ENCODE data around the gene NPC1L1. TPM values are rescaled to one million over a fixed set of nuclear protein-coding genes. Genes with fewer than 3 reads are reported as not detected.

The NPC1L1 gene
- total and polyA plus RNA-seq, 2 of the 13 experiments (the other 11 are each of a cell fraction or from before 2014, with no cell fraction given), result 4.8 to 14.5 TPM

DNA sequence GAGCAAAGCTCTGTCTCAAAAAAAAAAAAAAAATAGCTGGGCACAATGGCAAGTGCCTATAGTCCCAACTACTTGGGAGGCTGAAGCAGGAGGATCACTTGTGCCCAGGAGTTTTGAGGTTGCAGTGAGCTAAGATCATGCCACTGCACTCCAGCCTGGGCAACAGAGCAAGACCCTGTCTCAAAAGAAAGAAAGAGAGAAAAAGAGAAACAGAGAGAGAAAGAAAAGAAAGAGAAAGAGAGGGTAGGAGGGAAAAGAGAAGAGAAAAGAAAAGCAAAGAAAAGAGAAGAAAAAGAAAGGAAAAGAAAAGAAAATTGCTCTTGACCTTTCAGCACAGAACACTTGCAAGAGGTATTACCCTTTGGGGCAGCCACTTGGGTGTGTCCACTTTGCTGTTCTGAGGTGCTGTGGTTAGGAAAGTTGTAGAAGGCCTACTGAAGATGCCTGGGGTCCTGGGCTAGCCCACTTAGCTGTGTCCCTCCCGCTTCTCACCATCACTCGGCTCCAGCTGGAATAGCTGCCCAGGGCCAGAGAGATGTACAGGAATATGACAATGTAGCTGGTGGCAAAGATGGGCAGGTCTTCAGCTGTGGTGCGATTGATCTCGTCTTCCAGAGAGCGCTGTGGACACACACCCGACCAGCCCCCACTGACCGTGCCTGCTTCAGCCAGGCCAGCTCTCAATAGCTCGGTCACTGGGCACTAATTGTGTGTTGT is 5.6 kb downstream of the NPC1L1 start (continued):
- TF ChIP-seq ZFYVE20 (CRISPR knock-in tag; IDR thresholded peaks at IDR 0.05; ENCODE audit: borderline replicate concordance, low read depth) (no peak), FOXA3 (CRISPR knock-in tag; IDR thresholded peaks at IDR 0.05) (no peak), RBFOX2 (IDR thresholded peaks at IDR 0.05; ENCODE audit: low read depth, low read length) (0 out of 2 replicates have a peak, but pooled peaks have one; percentile 20), ATF7-NPFF (CRISPR knock-in tag; IDR thresholded peaks at IDR 0.05; ENCODE audit: low read depth) (no peak)
- TF ChIP-seq, protein P1, sequence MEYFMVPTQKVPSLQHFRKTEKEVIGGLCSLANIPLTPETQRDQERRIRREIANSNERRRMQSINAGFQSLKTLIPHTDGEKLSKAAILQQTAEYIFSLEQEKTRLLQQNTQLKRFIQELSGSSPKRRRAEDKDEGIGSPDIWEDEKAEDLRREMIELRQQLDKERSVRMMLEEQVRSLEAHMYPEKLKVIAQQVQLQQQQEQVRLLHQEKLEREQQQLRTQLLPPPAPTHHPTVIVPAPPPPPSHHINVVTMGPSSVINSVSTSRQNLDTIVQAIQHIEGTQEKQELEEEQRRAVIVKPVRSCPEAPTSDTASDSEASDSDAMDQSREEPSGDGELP (IDR thresholded peaks at IDR 0.05; ENCODE audit: borderline replicate concordance, low read depth), result no peak

DNA sequence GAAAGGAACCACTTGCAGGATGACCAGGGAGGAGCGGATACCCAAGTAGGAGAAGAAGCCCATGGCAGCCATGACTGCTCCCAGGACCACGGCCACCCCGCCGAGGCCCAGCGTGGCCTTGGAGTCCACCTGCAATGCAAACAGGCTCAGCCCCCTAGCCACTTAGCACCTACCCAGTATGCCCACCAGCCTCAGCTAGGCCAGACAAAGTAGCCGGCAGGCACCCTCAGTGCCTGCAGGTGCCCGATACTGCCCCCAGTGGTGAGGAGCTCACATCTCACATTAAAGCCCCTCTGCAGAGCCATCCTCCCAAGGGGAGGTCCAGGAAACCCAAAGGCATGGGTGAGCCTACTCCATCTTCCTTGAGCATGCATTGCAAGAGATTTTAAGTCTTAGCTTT is 6.6 kb downstream of the NPC1L1 start:
- H3K4me3 ChIP-seq (replicated peaks in 1 of 3; ENCODE audit: insufficient read depth in 1 of 3, low read depth in 2 of 3, low read length in 3 of 3), result no peak overlapping the region
- in situ Hi-C loops (cut with HindIII; ENCODE audit: extremely low pct_ligation_motif_present, low pct_unique_long_range_greater_than_20kb) (no loop called here), intact Hi-C loops (cut with micrococcal nuclease; ENCODE audit: unreplicated experiment) (no loop called here)
- H3K27ac ChIP-seq (ENCODE audit: extremely low read length, insufficient read depth, low read length), result no peak overlapping the region
- peaks cover 46% of the 10 kb centered on the region for H3K79me2 ChIP-seq (ENCODE audit: insufficient read depth, low read length)
- FAIRE-seq, result peak; percentile 74
- H2AFZ ChIP-seq (ENCODE audit: low read length), result no peak overlapping the region
- BruUV-seq (replicated peaks), result no TSS peak
- DNase-seq (ENCODE audit: low spot score), result peak; percentile 54
- H3K9me3 ChIP-seq (ENCODE audit: low read length), result no peaks in the 10 kb centered on the region
- ATAC-seq, result peak; percentile 82
- H3K4me1 ChIP-seq (ENCODE audit: insufficient read depth, low read length), result peaks cover 62% of the 10 kb centered on the region
- no peak overlapping the region for H3K9ac ChIP-seq (ENCODE audit: insufficient read depth, low read depth, low read length)
- peaks cover 8 to 40% of the 10 kb centered on the region in 2 experiments for H3K36me3 ChIP-seq (replicated peaks in 1 of 2; ENCODE audit: control insufficient read depth in 1 of 2, insufficient read depth in 2 of 2, low read length in 2 of 2)
- peak overlapping the region; percentile 10 for H3K4me2 ChIP-seq (ENCODE audit: low read depth, low read length)
- TF ChIP-seq NR3C1 (CRISPR knock-in tag; IDR thresholded peaks at IDR 0.05) (no peak), STAG1 (CRISPR knock-in tag; IDR thresholded peaks at IDR 0.05) (peak; percentile 51), ZFY (CRISPR knock-in tag; IDR thresholded peaks at IDR 0.05) (peak; percentile 11; the same call in 1 of the 2 replicates), XRCC5 (optimal IDR thresholded peaks at IDR 0.05; ENCODE audit: low read length) (peak; percentile 75), SMC3 (IDR thresholded peaks at IDR 0.05; ENCODE audit: low read length) (peak; percentile 33; the same call in 1 of the 2 replicates)
- TF ChIP-seq, protein P2, sequence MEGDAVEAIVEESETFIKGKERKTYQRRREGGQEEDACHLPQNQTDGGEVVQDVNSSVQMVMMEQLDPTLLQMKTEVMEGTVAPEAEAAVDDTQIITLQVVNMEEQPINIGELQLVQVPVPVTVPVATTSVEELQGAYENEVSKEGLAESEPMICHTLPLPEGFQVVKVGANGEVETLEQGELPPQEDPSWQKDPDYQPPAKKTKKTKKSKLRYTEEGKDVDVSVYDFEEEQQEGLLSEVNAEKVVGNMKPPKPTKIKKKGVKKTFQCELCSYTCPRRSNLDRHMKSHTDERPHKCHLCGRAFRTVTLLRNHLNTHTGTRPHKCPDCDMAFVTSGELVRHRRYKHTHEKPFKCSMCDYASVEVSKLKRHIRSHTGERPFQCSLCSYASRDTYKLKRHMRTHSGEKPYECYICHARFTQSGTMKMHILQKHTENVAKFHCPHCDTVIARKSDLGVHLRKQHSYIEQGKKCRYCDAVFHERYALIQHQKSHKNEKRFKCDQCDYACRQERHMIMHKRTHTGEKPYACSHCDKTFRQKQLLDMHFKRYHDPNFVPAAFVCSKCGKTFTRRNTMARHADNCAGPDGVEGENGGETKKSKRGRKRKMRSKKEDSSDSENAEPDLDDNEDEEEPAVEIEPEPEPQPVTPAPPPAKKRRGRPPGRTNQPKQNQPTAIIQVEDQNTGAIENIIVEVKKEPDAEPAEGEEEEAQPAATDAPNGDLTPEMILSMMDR (CRISPR knock-in tag; IDR thresholded peaks at IDR 0.05), result peak; percentile 69
- TF ChIP-seq, protein P3, sequence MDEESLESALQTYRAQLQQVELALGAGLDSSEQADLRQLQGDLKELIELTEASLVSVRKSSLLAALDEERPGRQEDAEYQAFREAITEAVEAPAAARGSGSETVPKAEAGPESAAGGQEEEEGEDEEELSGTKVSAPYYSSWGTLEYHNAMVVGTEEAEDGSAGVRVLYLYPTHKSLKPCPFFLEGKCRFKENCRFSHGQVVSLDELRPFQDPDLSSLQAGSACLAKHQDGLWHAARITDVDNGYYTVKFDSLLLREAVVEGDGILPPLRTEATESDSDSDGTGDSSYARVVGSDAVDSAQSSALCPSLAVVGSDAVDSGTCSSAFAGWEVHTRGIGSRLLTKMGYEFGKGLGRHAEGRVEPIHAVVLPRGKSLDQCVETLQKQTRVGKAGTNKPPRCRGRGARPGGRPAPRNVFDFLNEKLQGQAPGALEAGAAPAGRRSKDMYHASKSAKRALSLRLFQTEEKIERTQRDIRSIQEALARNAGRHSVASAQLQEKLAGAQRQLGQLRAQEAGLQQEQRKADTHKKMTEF (CRISPR knock-in tag; IDR thresholded peaks at IDR 0.05), result no peak
- TF ChIP-seq, protein P4, sequence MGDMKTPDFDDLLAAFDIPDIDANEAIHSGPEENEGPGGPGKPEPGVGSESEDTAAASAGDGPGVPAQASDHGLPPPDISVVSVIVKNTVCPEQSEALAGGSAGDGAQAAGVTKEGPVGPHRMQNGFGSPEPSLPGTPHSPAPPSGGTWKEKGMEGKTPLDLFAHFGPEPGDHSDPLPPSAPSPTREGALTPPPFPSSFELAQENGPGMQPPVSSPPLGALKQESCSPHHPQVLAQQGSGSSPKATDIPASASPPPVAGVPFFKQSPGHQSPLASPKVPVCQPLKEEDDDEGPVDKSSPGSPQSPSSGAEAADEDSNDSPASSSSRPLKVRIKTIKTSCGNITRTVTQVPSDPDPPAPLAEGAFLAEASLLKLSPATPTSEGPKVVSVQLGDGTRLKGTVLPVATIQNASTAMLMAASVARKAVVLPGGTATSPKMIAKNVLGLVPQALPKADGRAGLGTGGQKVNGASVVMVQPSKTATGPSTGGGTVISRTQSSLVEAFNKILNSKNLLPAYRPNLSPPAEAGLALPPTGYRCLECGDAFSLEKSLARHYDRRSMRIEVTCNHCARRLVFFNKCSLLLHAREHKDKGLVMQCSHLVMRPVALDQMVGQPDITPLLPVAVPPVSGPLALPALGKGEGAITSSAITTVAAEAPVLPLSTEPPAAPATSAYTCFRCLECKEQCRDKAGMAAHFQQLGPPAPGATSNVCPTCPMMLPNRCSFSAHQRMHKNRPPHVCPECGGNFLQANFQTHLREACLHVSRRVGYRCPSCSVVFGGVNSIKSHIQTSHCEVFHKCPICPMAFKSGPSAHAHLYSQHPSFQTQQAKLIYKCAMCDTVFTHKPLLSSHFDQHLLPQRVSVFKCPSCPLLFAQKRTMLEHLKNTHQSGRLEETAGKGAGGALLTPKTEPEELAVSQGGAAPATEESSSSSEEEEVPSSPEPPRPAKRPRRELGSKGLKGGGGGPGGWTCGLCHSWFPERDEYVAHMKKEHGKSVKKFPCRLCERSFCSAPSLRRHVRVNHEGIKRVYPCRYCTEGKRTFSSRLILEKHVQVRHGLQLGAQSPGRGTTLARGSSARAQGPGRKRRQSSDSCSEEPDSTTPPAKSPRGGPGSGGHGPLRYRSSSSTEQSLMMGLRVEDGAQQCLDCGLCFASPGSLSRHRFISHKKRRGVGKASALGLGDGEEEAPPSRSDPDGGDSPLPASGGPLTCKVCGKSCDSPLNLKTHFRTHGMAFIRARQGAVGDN (CRISPR knock-in tag; IDR thresholded peaks at IDR 0.05), result peak; percentile 31; the same call in 1 of the 2 replicates
- H4K20me1 ChIP-seq (ENCODE audit: insufficient read depth, low read length), result peaks cover 19% of the 10 kb centered on the region
- ChIA-PET CTCF (ENCODE audit: low intra/inter-chr PET ratio, low total read pairs) (interaction anchor here (2.5 kb wide), 1 partner anchor 31 kb away, joined by 14 read pairs; no protein-coding TSS in a partner anchor), POLR2A (interaction anchor here (1.0 to 1.8 kb wide), 6 partner anchors 28 to 48 kb away, joined by 3 to 6 read pairs (median 4); partner anchors contain the start of genes DDX56 and TMED4)
- no peaks in the 10 kb centered on the region for H3K27me3 ChIP-seq (ENCODE audit: control insufficient read depth in 1 of 2, insufficient read depth in 2 of 2, low read length in 2 of 2)
- WGBS (ENCODE audit: low lambda C conversion rate), result 10% methylated on average over 2 of the region's 7 CpGs

Data from HepG2 (cell line).